ENCODE data around the gene TEX11. TPM values are rescaled to one million over a fixed set of nuclear protein-coding genes. Genes with fewer than 3 reads are reported as not detected.
"Not testable (repeated sequence)": the region's sequence is repeated elsewhere in the genome, so short reads cannot be mapped to it uniquely, and the experiment has no call there.

TEX11 gene
- total RNA-seq, 2 experiments from 2014 or later: not detected

DNA sequence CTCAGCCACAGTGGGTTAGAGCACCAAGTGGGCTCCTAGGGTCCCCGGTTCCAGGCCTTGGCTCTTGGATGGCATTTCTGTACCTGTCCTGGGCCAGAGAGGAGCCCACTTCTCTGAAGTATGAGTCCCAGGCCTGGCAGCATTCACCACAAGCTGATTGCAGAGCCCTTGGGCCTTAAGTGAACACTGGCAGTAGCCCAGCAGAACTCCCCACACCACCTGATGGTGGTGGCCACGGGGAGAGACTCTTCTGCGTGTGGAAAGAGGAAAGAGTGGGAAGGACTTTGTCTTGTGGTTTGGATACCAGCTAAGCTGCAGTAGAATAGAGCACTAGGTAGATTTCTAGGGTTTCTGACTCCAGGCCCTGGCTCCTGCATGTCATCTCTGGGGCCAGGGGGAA is 359.1 kb downstream of the TEX11 start:
- CTCF ChIA-PET: no interaction called here

DNA sequence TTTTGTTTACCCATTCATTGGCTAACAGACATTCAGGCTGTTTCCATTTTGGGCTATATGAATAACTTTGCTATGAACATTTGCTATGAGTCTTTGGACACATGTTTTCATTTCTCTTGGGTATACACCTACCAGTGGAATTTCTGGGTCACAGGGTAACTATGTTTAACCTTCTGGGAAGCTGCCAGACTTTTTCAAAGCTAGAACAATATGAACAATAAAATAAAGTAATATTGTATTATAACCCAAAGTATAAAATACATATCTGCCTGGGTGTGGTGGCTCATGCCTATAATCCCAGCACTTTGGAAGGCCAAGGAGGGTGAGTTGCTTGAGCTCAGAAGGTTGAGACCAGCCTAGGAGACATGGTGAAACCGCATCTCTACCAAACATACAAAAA is 373.3 kb downstream of the TEX11 start:
- H3K36me3 Mint-ChIP-seq (ENCODE audit: low read depth): no peaks in the 10 kb centered on the region
- ChIA-PET POLR2A (no interaction called here), CTCF (no interaction called here)
- H3K4me1 Mint-ChIP-seq (ENCODE audit: low read depth): no peaks in the 10 kb centered on the region
- no peaks in the 10 kb centered on the region for H3K9me3 Mint-ChIP-seq
- H3K27ac Mint-ChIP-seq: no peak overlapping the region
- intact Hi-C loops (cut with micrococcal nuclease): no loop called here
- TF ChIP-seq, protein P1, sequence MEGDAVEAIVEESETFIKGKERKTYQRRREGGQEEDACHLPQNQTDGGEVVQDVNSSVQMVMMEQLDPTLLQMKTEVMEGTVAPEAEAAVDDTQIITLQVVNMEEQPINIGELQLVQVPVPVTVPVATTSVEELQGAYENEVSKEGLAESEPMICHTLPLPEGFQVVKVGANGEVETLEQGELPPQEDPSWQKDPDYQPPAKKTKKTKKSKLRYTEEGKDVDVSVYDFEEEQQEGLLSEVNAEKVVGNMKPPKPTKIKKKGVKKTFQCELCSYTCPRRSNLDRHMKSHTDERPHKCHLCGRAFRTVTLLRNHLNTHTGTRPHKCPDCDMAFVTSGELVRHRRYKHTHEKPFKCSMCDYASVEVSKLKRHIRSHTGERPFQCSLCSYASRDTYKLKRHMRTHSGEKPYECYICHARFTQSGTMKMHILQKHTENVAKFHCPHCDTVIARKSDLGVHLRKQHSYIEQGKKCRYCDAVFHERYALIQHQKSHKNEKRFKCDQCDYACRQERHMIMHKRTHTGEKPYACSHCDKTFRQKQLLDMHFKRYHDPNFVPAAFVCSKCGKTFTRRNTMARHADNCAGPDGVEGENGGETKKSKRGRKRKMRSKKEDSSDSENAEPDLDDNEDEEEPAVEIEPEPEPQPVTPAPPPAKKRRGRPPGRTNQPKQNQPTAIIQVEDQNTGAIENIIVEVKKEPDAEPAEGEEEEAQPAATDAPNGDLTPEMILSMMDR (IDR thresholded peaks at IDR 0.05): no peak
- DNase-seq (no peak), ATAC-seq (no peak)
- no peak overlapping the region for H3K4me3 Mint-ChIP-seq
- peaks cover 2% of the 10 kb centered on the region for H3K27me3 Mint-ChIP-seq

More for the DNA sequence above, 359.1 kb downstream of the TEX11 start:
- no peak overlapping the region for H3K4me3 Mint-ChIP-seq
- POLR2A ChIA-PET: no interaction called here
- no peak for DNase-seq
- no peaks in the 10 kb centered on the region for H3K36me3 Mint-ChIP-seq (ENCODE audit: low read depth)
- peaks cover 7% of the 10 kb centered on the region for H3K27me3 Mint-ChIP-seq
- H3K27ac Mint-ChIP-seq: no peak overlapping the region
- TF ChIP-seq, protein P1 (IDR thresholded peaks at IDR 0.05): no peak
- H3K9me3 Mint-ChIP-seq: no peaks in the 10 kb centered on the region
- no peak for ATAC-seq
- H3K4me1 Mint-ChIP-seq (ENCODE audit: low read depth): peaks cover 11% of the 10 kb centered on the region
- intact Hi-C loops (cut with micrococcal nuclease): no loop called here

DNA sequence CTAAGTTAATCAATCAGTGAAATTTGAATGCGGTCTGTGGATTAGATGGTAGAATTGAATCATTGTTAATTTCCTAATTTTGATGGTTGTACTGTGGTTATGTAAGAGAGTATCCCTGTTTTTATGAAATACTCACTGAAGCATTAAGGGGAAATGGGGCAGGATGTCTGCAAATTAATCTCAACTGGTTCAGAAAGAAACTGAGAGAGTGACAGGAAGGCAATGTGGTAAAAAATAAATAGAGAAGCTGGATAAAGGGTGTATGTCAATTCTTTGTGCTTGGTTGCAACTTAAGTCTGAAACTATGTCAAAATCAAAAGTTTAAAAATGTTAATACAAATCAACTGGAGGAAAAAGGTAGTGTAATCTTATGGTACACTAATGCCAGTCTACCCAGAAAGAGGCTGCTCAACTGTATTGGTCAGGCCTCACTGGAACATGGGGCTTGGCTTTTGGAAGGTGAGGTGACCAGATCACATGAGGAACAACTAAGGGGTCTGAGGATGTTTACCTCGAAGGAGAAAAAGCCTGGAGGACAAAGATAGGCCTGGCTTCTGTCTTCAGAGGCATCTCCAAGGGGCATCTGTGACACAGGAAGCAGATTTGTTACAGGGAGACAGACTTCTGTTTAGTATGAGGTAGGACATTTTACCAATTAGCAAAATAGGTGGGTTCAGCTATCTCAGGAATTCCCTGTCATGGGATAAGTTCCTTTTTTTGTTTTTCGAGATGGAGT is 380.7 kb downstream of the TEX11 start:
- Mint-ChIP-seq H3K27me3 (no peaks in the 10 kb centered on the region), H3K4me3 (no peak overlapping the region), H3K9me3 (no peaks in the 10 kb centered on the region), H3K4me1 (ENCODE audit: low read depth) (peaks cover 4% of the 10 kb centered on the region), H3K27ac (no peak overlapping the region), H3K36me3 (ENCODE audit: low read depth) (no peaks in the 10 kb centered on the region)
- ATAC-seq (no peak), DNase-seq (no peak)
- intact Hi-C loops (cut with micrococcal nuclease): no loop called here
- ChIA-PET POLR2A (no interaction called here), CTCF (no interaction called here)
- TF ChIP-seq, protein P1 (IDR thresholded peaks at IDR 0.05): no peak

DNA sequence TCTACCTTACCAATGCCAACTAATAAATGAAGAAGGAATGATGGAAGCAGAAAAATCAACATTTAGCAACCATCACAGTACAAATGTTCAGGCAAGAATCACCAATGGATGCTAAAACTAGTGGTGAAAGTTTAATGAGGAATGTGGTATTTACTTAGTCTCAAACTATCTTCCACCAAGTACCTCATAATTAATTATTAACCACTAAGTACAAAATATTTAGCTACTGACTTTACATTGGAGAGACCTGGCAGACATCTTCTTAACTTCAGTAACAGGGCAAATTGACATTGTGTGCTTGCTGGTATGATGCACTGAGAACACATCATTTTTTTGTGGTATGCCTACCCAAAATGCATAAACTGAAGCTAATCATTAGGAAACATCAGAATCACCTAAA is 381.5 kb downstream of the TEX11 start:
- Mint-ChIP-seq H3K27me3 (no peaks in the 10 kb centered on the region), H3K36me3 (ENCODE audit: low read depth) (no peaks in the 10 kb centered on the region), H3K4me3 (no peak overlapping the region), H3K27ac (no peak overlapping the region), H3K4me1 (ENCODE audit: low read depth) (peaks cover 4% of the 10 kb centered on the region), H3K9me3 (no peaks in the 10 kb centered on the region)
- ChIA-PET CTCF (no interaction called here), POLR2A (no interaction called here)
- ATAC-seq (no peak), DNase-seq (no peak)
- TF ChIP-seq, protein P1 (IDR thresholded peaks at IDR 0.05): no peak
- intact Hi-C loops (cut with micrococcal nuclease): no loop called here

DNA sequence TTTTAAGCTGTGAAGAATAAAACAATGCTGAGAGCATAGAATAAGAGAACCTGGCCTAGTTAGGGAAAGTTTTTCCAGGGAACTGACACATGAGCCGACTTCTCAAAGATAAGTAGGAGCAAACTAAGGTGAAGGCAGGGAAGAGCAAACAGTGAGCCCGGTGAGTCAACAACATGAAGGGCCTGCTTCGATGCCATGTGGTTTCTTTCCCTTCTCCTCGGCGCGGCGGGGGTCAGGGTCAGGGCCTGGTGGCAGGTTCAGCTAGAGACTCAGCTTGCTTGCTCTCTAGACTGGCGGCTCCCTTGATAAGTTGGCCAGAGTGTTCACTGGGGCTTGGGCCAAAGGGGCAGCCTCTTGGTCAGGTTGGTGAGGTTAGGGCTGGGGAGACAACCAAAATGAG is 382.8 kb downstream of the TEX11 start:
- no peak for ATAC-seq

DNA sequence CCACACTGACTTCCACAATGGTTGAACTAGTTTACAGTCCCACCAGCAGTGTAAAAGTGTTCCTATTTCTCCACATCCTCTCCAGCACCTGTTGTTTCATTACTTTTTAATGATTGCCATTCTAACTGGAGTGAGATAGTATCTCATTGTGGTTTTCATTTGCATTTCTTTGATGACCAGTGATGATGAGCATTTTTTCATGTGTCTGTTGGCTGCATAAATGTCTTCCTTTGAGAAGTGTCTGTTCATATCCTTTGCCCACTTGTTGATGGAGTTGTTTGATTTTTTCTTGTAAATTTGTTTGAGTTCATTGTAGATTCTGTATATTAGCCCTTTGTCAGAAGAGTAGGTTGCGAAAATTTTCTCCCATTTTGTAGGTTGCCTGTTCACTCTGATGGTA is 392.8 kb downstream of the TEX11 start:
- H3K9me3 Mint-ChIP-seq; H3K27ac Mint-ChIP-seq; H3K4me1 Mint-ChIP-seq (ENCODE audit: low read depth); POLR2A ChIA-PET; H3K4me3 Mint-ChIP-seq; CTCF ChIA-PET; DNase-seq; intact Hi-C loops (cut with micrococcal nuclease); H3K36me3 Mint-ChIP-seq (ENCODE audit: low read depth); ATAC-seq: not testable (repeated sequence)
- peaks cover 12% of the 10 kb centered on the region for H3K27me3 Mint-ChIP-seq

More for the DNA sequence above, 382.8 kb downstream of the TEX11 start:
- POLR2A ChIA-PET: no interaction called here
- intact Hi-C loops (cut with micrococcal nuclease): no loop called here
- TF ChIP-seq, protein P1 (IDR thresholded peaks at IDR 0.05): no peak
- Mint-ChIP-seq H3K9me3 (no peaks in the 10 kb centered on the region), H3K27ac (no peak overlapping the region), H3K4me3 (no peak overlapping the region), H3K27me3 (no peaks in the 10 kb centered on the region), H3K36me3 (ENCODE audit: low read depth) (no peaks in the 10 kb centered on the region), H3K4me1 (ENCODE audit: low read depth) (peaks cover 4% of the 10 kb centered on the region)
- CTCF ChIA-PET: no interaction called here
- no peak for DNase-seq

DNA sequence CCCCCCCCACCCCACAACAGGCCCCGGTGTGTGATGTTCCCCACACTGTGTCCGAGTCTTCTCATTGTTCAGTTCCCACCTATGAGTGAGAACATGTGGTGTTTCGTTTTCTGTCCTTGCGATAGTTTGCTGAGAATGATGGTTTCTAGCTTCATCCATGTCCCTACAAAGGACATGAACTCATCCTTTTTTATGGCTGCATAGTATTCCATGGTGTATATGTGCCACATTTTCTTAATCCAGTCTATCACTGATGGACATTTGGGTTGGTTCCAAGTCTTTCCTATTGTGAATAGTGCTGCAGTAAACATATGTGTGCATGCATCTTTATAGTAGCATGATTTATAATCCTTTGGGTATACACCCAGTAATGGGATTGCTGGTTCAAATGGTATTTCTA is 393.2 kb downstream of the TEX11 start:
- ATAC-seq; POLR2A ChIA-PET; H3K4me1 Mint-ChIP-seq (ENCODE audit: low read depth); H3K4me3 Mint-ChIP-seq; intact Hi-C loops (cut with micrococcal nuclease); H3K27ac Mint-ChIP-seq; DNase-seq; H3K9me3 Mint-ChIP-seq; CTCF ChIA-PET; H3K36me3 Mint-ChIP-seq (ENCODE audit: low read depth): not testable (repeated sequence)
- H3K27me3 Mint-ChIP-seq: peaks cover 12% of the 10 kb centered on the region

All from activated CD8-positive, alpha-beta T cell treated with anti-CD3 and anti-CD28 coated beads for 36 hours (primary cell).